GM19193 (cell line): Measurements from ENCODE around the gene SH3PXD2B.

Experiments used
- POLR2A ChIP-seq: IDR thresholded peaks from 4 replicates; pipeline ENCODE4 v1.6.1; 2011; ENCODE audit not compliant: insufficient read depth, insufficient read length; ENCODE audit errors: extremely low read depth

Gene SH3PXD2B

DNA sequence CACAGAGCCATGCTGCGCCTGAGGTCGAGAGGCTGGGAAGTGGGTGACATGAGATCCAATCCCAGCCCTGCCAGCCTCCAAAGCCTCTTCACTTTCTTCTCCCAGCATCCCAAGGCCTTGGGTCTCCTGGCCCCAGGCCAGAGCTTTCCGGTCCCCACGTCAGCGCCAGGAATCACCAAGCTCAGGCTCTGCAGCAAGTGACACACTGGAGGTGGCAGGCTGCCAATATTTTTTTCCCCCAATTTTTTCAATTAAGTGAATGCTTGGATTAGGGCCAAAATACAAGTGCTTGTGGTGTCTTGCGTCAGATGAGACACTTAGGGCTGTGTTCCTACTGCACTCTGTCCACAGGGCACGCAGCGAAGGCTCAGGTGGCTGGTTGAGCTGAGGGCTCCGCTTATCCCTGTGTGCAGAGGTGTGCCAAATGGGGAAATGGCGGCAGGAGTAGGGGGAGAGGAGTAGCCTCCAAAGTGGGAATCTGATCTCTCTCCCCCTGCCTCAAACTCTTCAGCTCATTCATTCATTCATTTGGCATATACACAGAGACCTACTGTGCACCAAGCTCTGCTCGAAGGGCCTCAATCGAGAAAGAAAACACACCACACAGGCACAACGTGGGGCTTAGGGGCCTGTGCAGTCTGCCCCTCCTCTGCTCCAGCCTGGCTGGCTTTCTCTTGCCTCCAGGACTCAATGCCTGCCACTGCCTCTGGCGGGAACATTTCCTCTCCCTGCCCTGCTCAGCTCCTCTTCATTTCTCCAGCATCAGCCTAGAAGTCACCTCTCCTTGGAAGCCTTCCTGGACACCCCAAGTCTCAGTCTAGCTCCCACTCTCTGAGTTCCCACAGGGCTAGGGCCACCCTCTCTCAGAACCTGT, 16.6 kb downstream of the SH3PXD2B start:
- no peak for TF ChIP-seq POLR2A

DNA sequence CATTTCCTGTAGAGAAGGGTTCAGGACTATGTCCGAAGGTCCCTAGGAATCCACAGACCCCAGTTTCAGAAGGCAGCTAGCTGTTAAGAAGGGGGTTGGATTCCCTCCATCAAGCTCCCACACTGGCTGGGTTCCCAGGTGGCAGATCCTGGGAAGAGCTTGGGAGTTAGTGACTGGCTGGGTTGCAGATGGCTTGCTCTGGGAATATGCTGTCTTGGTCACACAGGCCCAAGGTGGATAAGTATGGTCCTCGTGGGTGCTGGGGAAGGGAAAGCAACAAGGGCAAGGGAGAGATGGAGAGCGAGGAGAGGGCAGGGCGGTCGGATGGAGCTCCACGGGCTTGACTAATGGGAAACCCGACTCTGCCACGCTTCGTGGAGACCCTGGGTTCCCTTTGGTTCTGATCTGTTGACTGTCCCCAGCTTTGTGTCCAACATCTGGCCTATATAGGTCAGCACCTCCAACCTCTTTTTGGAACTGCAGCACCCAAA, 17.4 kb downstream of the SH3PXD2B start:
- TF ChIP-seq POLR2A: no peak

DNA sequence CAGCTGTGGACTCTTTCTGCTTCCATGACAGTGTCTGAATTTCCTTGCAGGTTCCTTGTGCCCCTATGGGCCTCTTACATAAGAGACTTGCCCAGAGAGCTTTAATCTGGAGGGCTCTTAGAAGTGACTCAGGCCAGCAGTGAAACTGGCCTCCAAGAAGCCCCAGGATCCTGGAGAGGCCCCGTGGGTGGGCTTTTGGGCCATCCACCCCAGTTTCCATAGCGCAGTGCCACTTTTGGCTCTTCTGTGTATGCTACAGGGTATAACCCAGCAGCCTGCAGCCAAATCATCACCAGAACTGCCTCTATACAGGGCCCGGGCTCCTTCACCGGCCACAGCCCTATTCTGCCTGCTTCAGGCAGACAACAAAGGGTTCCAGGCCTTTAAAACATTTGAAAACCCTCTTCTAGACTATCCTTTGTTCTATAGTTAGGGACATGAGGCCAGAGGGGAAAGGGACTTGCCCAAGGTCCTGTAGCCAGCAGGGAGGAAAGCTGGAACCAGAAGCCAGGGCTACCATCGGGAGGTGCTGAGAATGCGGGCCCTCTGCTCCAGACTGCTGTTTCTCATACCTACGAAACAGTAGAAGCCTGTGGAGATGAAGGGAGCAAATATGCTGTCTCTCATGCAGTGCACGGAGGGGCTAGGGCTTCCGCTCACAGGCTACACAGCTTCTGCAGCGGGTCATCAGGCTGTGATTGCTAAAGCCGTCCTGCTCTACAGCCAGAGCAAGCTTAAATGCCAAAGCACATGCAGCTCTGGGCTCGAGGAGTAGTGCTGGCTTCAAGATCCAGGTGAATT, 18.0 kb downstream of the SH3PXD2B start:
- TF ChIP-seq POLR2A: no peak

DNA sequence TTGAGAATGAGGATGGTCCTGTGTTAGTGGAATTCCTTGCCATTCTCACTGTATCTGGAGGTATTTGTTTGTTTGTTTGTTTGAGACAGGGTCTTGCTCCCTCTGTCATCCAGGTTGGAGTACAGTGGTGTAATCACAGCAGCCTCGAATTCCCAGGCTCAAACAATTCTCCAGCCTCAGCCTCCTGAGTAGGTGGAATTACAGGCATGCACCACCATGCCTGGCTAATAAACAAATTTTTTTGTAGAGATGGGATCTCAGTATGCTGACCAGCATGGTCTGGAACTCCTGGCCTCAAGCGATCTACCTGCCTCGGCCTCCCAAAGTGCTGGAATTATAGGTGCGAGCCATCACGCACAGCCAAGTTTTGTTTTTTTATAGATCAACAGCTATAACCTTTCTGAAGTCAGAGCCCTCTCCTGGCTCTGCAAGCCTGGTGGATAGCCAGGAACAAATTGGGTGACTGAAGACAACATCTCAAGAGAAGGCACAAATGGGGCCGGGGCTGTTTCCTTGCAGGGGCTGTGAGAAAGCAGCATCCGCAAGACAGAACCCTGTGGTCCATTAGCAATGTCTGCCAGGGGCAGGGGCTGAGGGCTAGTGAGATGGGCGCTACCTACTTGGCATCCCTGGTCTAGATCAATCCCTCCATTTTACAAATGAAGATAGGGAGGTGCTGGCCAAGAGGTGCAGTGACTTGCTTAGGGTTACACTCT, 18.8 kb downstream of the SH3PXD2B start:
- TF ChIP-seq POLR2A: no peak

DNA sequence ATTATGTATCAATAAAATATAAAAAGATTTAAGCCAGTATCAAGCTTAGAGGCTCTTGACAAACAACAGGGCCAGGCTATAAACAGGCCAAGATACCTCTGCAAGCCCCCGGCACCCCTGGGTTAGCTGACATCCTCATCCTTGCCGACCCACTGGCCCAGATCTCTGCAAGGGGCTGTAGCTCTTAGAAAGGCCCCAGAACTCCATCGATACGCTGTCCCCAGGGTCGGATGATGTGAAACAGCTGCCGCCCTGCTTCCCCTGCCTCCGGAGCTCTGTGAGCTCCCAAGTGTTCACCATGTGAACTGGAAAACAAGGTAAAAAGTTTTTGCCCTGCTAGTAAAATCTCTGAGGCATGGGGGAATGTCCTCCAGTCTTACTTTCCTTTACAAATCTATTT, 20.1 kb downstream of the SH3PXD2B start:
- no peak for TF ChIP-seq POLR2A

DNA sequence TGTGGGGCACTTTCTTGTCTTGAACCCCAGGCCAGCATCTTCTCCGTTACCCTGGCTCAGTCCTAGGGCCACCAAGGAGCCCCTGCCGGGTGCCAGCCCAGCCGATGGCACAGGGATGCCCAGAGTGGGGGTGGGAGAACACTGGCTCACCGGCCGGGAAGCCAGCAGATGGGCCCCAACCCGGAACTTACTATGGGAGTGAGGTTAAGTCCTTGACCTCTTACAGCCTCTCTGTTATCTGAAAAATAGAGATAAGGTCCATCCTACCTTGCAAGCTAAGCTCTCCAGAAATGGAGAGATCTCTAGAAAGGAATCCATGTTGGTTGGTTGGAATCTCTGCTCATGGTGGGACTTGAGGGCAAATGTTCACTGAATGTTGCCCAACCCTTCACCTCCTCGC, 20.8 kb downstream of the SH3PXD2B start:
- TF ChIP-seq POLR2A: no peak

DNA sequence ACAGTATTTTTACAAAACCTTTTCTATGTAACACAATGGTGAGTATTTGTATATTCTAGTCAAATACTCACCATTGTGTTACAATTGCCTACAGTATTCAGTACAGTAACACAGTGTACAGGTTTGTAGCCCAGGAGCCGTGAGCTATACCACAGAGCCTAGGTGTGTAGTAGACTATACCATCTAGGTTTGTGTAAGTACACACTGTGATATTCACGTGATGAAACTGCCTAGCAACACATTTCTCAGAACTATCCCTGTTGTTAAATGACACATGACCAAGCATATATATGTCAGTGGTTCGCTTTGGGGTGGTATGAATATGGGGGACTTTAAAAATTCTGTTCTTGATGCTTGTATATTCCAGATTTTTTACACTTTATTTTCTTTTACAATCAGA, 21.3 kb downstream of the SH3PXD2B start:
- no peak for TF ChIP-seq POLR2A

DNA sequence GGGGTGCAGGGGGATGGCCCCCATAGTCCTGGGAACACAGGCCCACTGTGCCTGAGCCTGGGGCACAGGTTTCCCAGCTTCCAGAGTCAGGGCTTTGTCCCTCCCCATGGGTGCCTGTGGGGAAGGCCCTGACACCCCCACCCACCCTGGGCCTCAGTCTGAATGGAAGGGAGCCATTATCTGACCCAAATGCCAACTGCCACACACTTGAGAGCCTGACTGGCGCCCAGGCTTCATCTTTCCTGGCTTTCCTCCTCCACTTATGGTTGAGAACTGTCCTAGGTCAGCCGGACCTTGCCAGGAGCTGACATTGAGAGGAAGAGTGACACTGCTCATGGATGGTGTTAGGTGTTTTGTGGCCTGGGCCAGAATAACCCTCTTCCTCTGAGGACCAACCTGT, 24.0 kb downstream of the SH3PXD2B start:
- TF ChIP-seq POLR2A: no peak

DNA sequence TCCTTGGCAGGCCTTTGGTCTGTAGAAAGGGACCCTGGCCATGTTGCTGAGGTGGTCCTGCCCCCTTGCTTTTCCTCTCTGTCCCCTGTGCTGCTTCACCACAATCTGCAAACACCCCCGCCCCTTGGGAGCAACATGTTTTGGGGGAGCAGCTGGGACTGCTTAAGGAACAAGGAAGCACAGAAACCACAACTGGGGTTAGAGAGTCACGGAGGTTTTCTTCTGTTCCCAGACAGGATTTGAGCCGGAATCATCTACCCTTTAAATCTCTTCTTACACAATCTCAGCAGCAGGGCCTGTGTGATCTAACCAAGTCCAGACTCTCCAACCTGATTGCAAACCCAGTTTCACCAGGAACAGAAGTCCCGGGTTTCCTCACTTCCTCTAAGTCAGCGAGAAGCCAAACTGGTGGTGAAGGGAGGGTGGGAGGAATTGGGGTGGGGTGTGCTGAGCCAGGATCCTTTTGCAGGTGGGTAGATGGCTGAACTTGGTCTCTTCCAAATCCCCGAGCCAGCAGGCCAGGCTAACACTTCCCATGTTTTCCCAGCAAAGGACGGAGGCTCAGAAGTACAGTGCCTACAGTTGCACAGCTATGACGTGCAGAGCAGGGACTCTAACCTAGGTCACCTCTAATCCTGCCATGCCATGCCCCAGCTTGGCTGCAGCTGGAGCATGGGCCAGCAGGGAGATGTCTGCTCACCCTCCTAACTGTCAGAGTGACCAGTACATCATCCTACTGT, 25.0 kb downstream of the SH3PXD2B start:
- TF ChIP-seq POLR2A: no peak

DNA sequence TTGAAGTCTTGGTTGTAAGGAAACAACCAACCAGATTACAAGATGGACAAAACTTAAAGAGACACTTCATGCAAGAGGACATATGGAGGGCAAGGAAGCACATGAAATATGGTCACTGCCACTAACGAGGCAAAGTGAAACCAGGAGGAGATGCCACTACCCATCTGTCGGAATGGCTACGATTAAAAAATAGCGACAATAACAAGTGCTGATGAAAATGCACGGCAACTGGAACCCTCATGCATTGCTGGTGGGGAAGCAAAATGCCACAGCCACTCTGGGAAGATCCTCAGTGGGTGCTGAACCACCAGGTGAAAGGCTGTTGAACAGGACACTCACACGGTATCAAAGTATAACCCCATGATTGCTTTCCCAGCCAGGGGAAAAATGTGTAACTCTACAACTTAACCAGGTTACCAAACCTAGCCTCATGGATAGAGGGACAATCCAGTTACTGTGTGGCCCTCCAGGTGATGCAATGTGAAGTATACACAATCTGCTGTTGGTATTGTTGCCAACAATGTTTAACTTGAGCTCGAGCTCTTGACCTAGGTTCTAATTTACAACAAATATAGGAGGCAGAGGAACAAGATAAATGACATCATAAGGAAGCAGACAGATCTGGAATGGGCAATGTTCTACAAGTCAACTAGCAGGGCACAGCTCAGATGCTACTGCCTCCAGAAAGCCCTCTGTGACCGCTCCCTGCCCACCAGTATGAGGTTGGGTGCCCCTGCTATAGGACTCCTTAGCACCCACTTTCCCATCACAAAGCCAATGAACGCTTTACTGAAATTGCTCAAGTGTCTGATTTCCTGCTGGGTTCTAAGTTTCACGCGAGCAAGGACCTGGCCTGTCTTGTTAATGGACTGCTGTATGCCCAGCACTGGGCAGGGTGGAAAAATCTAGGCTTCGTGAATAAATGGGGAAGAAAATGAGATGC, 25.8 kb downstream of the SH3PXD2B start:
- no peak for TF ChIP-seq POLR2A

DNA sequence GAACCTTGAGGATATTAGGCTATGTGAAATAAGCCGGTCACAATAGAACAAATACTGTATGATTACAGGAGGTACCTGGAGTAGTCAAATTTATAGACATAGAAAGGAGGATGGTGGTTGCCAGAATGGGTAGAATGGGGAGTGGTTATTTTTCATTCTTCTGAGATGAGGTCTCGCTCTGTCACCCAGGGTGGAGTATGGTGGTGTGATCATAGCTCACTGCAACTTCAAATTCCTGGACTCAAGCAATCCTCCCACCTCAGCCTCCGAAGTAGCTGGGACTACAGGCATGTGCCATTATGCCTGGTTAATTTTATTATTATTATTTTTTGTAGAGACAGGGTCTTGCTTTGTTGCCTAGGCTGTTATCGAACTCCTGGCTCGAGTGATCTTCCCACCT, 27.1 kb downstream of the SH3PXD2B start:
- no peak for TF ChIP-seq POLR2A

DNA sequence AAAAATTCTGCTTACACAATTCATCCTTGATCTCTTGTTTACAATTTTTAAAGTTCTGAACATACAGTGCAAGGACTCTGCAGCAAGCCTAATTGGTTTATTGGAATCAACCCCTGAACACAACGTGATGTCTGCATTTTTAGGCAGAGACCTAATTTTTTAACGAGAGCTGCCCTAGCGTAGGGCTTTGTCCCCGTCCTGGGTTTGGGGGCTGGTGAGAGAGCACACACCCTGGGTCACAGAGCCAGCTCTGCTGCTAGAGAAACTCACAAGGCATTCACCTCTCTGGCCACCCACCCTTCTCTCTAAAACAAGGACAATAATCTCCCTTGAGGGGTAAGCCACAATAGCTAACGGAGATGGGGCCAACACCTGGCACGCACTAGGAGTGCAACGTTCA, 28.2 kb downstream of the SH3PXD2B start:
- no peak for TF ChIP-seq POLR2A

DNA sequence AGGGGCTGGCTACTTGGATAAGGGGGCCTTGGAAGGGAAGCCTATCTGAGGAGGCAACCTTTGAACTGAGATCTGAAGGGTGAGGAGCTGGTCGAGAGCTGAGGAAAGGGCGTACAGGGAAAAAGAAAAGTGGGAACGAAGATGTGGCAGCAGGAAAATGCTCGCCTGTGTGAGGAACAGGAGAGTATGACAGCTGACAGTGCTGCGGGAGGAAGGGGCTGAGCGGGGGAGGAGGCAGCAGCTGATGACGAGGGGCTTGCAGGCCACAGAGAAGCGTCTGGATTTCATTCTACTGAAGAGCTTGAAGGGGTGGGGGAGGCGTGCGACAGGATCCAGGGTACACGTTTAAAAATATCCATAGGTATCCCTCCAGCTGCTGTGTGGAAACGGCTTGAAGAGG, 28.9 kb downstream of the SH3PXD2B start:
- TF ChIP-seq POLR2A: no peak
